ENCODE results near the gene IL1RAPL2. TPM values are rescaled to one million over a fixed set of nuclear protein-coding genes. Genes with fewer than 3 reads are reported as not detected.

Gene IL1RAPL2
- total and polyA plus RNA-seq, 2 of the 8 experiments (the other 6 are each of a cell fraction or from before 2014, with no cell fraction given) = 0.20 to 1.3 TPM

- WGBS, 2 experiments (ENCODE audit: extremely low coverage in 1 of 2, insufficient coverage in 1 of 2, insufficient read length in 1 of 2, insufficient replicate concordance in 2 of 2, low coverage in 1 of 2, low lambda C conversion rate in 2 of 2, missing lambda C conversion rate in 1 of 2) = 94% methylated on average over 4 of the region's 4 CpGs; no CpG with 5 or more reads in 1 of the 2 experiments
- no peak overlapping the region for H3K4ac ChIP-seq (replicated peaks; ENCODE audit: insufficient read length, low read depth, low read length)
- H2AK5ac ChIP-seq (ENCODE audit: low read depth, low read length) = no peak overlapping the region
- H3K9ac ChIP-seq (replicated peaks in 1 of 4; ENCODE audit: extremely low read depth in 1 of 4, low read depth in 3 of 4, low read length in 3 of 4) = no peak overlapping the region
- no peaks in the 10 kb centered on the region for H3K23me2 ChIP-seq (ENCODE audit: low read depth, low read length)
- no peak overlapping the region for H2BK5ac ChIP-seq (ENCODE audit: low read depth, low read length)
- no peaks in the 10 kb centered on the region for H3K9me3 ChIP-seq (ENCODE audit: insufficient read depth in 2 of 2, low read depth in 1 of 2, low read length in 1 of 2)
- no peak overlapping the region for H4K8ac ChIP-seq (ENCODE audit: extremely low read depth, insufficient read depth, low read length)
- FAIRE-seq = no peak
- H3K4me1 ChIP-seq (replicated peaks in 1 of 4; ENCODE audit: control insufficient read depth in 3 of 4, insufficient read depth in 4 of 4, low read length in 3 of 4) = no peaks in the 10 kb centered on the region
- H3K4me3 ChIP-seq (ENCODE audit: extremely low read depth in 1 of 4, insufficient read depth in 2 of 4, low read depth in 3 of 4, low read length in 4 of 4) = no peak overlapping the region
- no peaks in the 10 kb centered on the region for H4K20me1 ChIP-seq (replicated peaks in 1 of 2; ENCODE audit: control insufficient read depth in 1 of 2, insufficient read depth in 2 of 2, low read length in 2 of 2)
- no peak overlapping the region for H3K27ac ChIP-seq (ENCODE audit: low read depth, low read length)
- no peak overlapping the region for H2BK15ac ChIP-seq (ENCODE audit: low read length)
- H3K4me2 ChIP-seq (ENCODE audit: insufficient read depth in 1 of 2, low read depth in 2 of 2, low read length in 2 of 2) = no peak overlapping the region
- H3K27me3 ChIP-seq (replicated peaks in 1 of 4; ENCODE audit: control insufficient read depth in 3 of 4, extremely low read depth in 1 of 4, insufficient read depth in 3 of 4, low read length in 3 of 4) = no peaks in the 10 kb centered on the region
- H4K91ac ChIP-seq (replicated peaks; ENCODE audit: insufficient read length, low read length) = no peak overlapping the region
- no peak overlapping the region for H3K18ac ChIP-seq (ENCODE audit: extremely low read depth, low read length)
- ChIA-PET POLR2A (ENCODE audit: partially characterized antibody) (no interaction called here), CTCF (ENCODE audit: partially characterized antibody) (no interaction called here)
- H2BK12ac ChIP-seq (ENCODE audit: low read depth, low read length) = no peak overlapping the region
- H3K36me3 ChIP-seq (ENCODE audit: control insufficient read depth in 2 of 4, insufficient read depth in 4 of 4, low read length in 3 of 4) = no peaks in the 10 kb centered on the region
- no peaks in the 10 kb centered on the region for H3K79me2 ChIP-seq (ENCODE audit: control insufficient read depth in 1 of 2, insufficient read depth in 2 of 2, low read length in 2 of 2)
- H3K14ac ChIP-seq (ENCODE audit: insufficient read length) = no peak overlapping the region
- H3K79me1 ChIP-seq (ENCODE audit: low read depth, low read length) = no peaks in the 10 kb centered on the region
- no peak for DNase-seq (ENCODE audit: low read depth in 1 of 2, low spot score in 2 of 2)
- no peak overlapping the region for H4K5ac ChIP-seq (ENCODE audit: insufficient read length, low read depth, low read length)
- H3K56ac ChIP-seq (replicated peaks; ENCODE audit: insufficient read length, low read depth, low read length) = no peak overlapping the region
- no peak overlapping the region for H2AFZ ChIP-seq (ENCODE audit: low read length)
- H2BK20ac ChIP-seq (ENCODE audit: low read length) = no peak overlapping the region
- H3K23ac ChIP-seq (ENCODE audit: insufficient read length) = no peak overlapping the region
- H2BK120ac ChIP-seq (replicated peaks; ENCODE audit: low read depth, low read length) = no peak overlapping the region
- TF ChIP-seq EP300 (IDR thresholded peaks at IDR 0.05; ENCODE audit: borderline replicate concordance in 1 of 2, low read depth in 2 of 2, low read length in 2 of 2) (no peak), BRCA1 (IDR thresholded peaks at IDR 0.05; ENCODE audit: low read depth, low read length) (no peak), EGR1 (IDR thresholded peaks at IDR 0.05; ENCODE audit: borderline replicate concordance, low read depth, low read length) (no peak), TEAD4 (IDR thresholded peaks at IDR 0.05; ENCODE audit: low read depth, low read length) (no peak), MAFK (IDR thresholded peaks at IDR 0.05; ENCODE audit: low read depth, low read length) (no peak), CHD2 (IDR thresholded peaks at IDR 0.05; ENCODE audit: low read length) (no peak), ZNF274 (IDR thresholded peaks at IDR 0.05; ENCODE audit: borderline replicate concordance, extremely low read depth, low read length) (no peak), TCF12 (IDR thresholded peaks at IDR 0.05; ENCODE audit: low read depth, low read length) (no peak), BACH1 (IDR thresholded peaks at IDR 0.05; ENCODE audit: low read length) (no peak), E2F6 (IDR thresholded peaks at IDR 0.05) (no peak), MAX (IDR thresholded peaks at IDR 0.05) (no peak), CBX5 (IDR thresholded peaks at IDR 0.05; ENCODE audit: low read depth, low read length) (no peak), HDAC2 (IDR thresholded peaks at IDR 0.05; ENCODE audit: borderline replicate concordance in 1 of 2, low read depth in 2 of 2, low read length in 2 of 2) (no peak), SP2 (IDR thresholded peaks at IDR 0.05; ENCODE audit: low read length) (no peak), KDM1A (IDR thresholded peaks at IDR 0.05; ENCODE audit: borderline replicate concordance, low read length) (no peak)
Observed at GRCh38 chrX:104864296-104864695, 298.3 kb downstream of the IL1RAPL2 start.

All from H1 (cell line).